NK-92 treated with Interleukin-12 subunit alpha and Interleukin-12 subunit beta, amount 100 ng/mL, for 24 hours (cell line): ENCODE measurements around the gene SPINK9.
A peak's percentile ranks its signal among the peaks of the same experiment; 100 is the strongest.

ENCODE experiments used
- DNase-seq: peaks from one replicate; lab custom pipeline; 2025; lab: John Stamatoyannopoulos, UW

SPINK9 gene

DNA sequence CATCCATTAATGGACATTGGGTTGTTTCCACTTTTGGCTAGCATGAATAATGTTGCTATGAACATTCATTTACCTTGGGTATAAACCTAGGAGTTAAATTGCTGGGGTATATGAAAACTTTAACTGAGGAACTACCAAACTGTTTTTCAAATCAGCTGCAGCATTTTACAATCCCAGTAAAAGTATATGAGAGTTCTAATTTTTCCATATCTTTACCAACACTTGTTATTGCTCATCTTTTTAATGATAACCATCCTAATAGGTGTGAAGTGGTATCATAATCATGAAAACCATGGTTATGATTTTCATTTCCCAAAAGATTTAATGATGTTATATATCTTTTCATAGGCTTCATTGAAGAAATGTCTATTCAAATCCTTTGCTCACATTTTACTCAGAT, 32.9 kb downstream of the SPINK9 start:
- DNase-seq: no peak

DNA sequence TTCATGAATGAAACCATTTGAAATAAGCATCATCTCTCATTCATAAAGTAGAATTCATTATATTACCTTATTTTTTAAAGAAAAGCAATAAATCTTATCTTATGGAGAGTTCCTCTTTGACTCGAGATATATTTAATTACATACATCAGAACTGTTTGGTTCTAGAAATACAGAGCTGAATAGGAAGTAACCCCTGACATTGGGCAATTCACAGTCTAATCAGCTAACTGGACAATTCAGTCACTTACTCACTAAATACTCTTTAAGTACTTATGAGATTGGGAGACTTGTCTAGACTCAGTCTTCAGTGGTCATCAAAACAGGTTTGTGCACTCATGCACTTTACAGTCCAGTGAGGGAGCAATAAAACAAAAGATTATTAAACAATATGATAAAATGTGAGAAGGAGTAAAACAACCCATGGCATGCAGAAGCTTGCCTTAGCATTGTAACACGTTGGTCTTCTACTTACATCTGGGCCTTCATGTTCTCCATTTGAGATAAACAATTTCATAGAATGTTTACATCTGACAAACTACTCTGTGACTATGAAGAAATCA, 36.9 kb downstream of the SPINK9 start:
- DNase-seq: no peak

DNA sequence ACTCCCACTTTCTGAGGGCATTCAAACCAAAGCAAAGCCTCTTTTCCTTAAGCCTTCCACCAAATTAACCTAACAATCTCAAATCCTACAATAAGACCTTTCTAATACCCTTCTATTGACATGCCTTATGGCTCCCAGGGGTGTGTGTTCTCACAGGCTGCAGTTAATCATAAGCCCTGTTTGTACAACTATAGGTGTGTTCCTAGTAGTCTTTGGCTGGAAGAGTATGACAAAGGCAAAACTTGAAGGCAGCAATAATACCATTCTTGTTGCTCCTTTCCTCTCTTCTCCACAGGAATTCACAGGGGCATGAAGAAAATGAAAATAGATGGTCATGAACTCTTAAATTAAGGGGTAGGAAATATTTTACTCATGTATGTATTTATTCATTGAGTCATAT, 37.5 kb downstream of the SPINK9 start:
- DNase-seq: no peak

DNA sequence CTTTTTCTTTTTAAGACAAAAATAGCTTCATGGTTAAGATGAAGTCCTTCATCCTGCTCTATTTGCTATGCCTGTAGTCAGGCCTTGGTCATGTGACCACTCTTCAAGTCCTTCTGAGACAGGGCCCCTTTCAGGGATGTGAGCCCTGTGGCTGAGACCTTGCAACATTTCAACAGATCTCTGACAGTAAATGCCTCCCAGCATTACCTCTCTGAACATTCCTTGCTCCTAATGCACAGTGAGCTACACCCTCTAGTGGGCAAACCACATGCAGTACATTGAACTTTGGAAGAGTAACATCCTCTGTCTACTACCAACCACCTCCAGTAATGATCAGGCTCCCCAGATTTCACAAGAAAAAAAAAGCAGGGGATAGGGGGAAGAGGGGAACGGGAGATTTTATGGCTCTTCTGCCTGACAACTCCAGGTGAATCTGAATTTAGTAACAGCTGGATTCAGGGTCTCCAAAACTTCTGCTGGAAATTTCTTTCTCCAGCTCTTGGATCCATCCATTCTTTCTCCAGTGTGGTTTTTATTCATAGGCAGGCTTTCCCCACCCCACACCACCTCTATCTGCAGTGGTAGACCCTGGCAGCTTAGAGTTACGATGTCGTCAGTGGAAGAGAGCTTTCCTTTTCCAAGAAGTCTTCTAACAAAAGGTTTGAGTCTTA, 39.5 kb downstream of the SPINK9 start:
- DNase-seq: no peak

DNA sequence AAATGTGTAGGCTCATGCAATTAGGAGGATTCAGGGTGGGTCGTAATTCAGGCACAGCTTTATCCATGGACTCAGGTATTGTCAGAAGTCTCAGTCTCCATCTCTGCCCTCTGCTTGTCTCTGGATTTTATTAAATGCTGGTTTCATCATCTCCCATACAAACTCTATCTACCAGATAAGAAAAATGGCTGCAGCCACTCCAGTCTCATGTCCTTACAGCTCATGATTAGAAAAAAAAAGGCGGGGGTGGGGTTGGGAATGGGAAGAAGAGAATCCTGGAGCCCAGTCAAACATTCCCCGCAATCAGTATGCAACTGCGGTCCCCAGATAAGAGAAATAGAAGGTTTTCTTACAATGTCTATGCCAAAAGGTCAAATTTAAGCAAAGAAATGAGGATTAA, 40.8 kb downstream of the SPINK9 start:
- DNase-seq: no peak

DNA sequence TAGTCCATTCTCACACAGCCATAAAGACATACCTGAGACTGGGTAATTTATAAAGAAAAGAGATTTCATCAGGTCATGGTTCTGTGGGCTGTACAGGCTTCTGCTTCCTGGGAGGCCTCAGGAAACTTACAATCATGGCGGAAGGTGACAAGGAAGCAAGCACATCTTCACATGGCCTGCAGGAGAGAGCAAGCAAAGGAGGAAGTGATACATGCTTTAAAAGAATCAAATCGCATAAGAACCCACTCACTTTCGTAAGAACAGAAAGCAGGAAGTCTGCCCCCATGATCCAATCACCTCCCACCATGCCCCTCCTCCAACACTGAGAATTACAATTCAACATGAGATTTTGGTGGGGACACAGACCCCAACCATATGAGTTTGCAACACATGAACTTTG, 43.3 kb downstream of the SPINK9 start:
- no peak for DNase-seq

DNA sequence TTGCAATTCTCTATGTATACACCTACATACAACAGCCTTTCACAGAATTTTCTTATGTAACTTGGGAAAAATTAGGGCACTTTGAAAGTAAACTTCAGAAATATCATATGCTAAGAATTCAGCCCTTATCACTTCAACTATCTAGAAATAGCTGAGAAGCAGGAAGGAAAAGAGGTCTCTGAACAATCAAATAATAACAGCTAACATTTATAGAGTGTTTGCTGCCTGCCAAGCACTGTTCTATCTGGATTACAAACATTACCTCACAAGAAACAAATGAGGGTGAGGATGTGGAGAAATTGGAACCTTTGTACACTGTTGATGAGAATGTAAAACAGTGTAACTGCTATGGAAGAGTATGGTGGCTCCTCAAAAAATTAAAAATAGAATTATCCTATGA, 44.0 kb downstream of the SPINK9 start:
- no peak for DNase-seq

DNA sequence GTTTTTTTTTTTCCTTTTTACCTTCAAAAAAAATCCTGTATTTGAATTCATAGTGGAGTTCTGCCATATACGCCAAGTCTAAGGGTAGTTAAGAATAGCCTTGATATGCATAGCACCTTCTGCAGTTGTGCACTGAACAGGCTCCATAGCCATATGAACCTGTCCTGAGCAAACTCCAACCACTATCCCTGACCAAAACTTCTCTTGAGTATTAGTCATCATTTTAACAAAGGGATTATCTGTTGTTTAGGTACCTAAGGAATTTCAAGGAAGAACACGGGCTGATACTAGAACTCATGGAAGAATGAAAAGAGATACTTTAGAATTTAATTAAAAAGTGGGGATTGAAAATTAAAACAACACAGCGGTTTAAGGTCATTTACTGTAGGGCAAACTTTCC, 46.5 kb downstream of the SPINK9 start:
- no peak for DNase-seq

DNA sequence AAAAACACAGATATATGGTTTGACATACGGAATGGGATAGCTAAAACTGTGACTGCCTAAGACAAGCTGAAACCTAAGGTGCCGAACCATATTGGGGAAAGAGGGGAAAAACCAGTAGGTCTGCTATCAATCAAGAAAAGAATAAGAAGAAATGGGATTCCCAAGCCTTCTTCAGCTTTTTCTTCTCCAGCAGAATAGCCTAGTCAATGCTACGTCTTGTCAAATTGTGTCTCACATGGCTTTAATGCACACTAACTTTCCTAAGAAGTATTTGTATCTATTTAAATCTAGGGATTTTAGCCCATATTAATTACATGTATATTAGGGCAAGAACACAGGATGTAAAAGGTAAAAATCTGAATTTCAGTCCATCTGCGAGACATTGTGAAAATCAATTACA, 47.6 kb downstream of the SPINK9 start:
- DNase-seq: no peak

DNA sequence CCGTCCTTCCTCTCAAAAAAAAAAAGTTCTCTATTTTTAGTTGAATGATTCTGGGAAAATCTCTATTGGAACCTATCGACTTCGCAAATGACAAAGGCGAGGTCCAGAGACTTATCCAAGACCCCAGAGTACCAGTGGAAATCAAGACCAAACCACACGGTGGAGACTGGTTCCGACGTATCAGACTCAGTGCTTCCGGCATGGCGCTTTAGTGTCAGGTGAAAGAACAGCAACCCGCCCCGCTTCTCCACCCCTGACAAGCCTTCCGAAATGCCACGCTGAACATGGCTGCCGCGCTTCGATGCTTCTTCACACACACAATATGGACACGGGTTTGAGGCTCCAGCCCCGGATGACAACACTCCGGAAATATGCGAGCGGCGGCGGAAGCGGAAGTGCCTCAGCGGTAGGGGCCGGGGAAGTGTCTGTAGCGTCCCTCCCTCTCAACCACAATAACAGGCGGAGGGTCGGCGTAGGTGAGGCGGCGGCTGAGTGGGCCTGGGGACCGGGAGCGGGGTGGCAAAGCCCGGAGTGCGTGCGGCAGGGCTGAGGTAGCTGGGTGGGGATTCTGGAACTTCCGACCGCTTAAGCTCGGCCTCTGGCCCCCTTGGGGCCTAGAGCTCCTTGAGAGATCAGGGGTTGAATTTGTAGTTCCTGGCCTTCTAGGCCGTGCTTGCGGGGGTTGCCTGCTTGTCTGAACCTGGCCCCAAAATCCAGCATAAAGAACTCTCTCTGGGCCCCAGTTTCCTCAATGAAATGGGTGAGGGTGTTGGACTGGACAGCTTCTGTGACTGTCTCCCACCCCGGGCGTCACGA, 48.4 kb downstream of the SPINK9 start, which contains the start of gene FBXO38:
FBXO38 (plus strand) TSS at position 395 of the 816 bp plus-strand sequence. CDS start 10,819 bp downstream, outside the sequence.
- peak; percentile 91 for DNase-seq

DNA sequence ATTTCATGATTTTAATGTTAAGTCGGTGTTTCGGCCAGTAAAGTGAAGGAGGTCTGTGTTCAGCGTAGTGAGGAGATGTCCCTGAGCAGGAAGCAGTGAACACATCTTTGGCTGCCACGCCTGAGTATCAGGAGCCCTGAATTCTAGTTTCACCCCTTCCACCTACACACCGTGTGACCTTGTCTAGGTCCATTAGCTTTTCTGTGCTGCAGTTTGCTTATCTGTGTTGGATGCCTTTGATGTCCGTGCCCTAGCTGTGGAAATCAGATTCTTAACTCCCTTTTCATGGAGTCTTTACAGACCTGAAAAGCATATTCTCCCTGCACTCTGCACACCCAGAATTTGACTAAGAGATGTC, 49.0 kb downstream of the SPINK9 start:
- DNase-seq: no peak

DNA sequence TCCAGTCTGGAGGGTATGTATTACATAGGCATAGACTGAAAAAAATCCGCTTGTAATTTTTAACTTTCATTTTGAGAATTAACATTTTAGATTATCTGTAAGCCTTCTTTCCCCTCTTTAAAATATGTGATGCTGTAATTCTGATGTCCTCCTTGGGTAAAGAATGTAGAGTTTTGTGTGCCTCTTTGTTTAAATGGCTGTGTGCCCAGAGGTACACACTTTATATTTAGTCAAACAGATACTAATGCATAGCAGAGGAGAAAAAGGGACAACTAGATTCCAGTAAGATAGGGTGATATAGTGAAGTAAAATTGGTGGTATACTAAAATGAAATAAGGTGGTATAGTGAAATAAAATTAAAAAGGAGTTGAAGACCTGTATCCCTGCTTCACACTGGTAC, 49.7 kb downstream of the SPINK9 start:
- DNase-seq: no peak

DNA sequence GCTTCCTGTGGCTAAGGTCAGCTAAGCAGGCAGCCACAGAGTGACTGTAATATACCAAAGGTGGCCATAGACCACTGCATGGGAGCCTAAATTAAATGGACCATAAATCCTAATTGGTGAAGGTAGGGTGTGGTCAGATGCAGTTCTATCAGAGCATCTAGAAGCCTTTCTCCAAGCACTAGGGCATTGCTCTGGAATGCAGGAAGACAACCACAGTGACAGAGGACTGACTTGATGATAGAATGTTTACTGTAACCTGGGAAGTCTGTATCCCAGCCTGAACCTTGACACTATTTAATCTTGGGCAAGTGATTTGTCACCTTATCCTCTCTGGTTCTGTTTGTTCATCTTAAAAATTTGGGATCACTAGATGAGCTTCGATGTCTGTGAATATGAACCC, 50.7 kb downstream of the SPINK9 start:
- no peak for DNase-seq

DNA sequence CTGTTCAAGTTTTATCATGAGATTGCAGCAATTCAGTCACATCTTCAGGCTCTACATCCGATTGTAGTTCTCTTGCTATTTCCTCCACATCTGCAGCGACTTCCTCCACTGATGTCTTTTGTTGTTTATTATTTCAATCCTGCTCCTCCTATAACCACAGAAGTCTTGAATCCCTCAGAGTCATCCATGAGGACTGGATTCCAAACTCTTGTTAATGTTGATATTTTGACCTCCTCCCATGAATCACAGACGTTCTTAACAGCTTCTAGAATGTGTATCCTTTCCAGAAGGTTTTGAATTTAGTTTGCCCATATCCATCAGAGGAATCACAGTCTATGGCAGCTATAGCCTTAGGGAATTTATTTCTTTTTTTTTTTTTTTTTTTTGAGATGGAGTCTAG, 52.0 kb downstream of the SPINK9 start:
- DNase-seq: no peak

DNA sequence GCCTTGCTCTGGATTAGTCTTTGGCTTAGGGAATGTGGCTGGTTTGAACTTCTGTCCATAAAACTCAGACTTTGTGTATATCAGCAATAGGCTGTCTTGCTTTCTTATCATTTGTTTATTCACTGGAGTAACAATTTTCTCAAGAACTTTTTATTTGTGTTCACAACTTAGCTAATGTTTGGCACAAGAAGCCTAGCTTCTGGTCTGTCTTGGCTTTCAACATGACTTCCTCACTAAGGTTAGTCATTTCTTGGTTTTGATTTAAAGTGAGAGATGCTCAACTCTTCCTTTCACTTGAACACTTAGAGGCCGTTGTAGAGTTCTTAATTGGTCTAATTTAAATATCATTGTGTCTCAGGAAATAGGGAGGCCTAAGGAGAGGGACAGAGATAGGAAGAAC, 53.3 kb downstream of the SPINK9 start:
- DNase-seq: no peak
